ENCODE results near the gene HSPB8. TPM values are rescaled to one million over a fixed set of nuclear protein-coding genes. Genes with fewer than 3 reads are reported as not detected.
"Not testable (repeated sequence)": the region's sequence is repeated elsewhere in the genome, so short reads cannot be mapped to it uniquely, and the experiment has no call there.

Gene HSPB8
- total RNA-seq, 2 experiments from 2014 or later, result not detected

DNA sequence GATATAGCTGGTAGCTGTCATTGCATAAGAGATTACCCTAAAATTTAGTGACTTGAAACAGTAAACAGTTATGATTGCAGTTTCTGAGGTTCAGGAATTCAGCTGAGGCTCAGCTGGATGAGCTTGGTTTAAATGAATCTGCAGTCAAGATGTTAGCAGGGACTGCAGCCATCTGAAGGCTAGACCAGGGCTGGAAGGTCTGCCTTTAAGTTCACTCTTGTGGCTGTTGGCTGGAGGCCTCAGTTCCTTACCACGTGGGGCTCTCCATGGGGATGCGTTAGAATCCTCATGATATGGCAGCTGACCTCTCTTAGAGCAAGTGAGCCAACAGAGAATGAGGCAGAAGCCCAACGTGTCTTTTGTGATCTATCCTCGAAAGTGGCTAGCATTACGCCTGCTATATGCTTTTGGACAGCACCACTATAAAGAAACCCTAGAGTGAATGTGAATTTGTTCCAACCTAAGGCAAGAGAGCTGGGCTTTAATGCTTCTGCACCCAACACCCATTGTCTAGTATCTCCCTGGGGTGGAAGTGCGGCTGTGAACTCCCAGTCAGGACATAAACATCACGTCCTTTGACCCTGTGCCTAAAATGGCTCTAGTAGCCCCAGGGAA is 26.0 kb downstream of the HSPB8 start:
- H3K4me1 Mint-ChIP-seq, result no peaks in the 10 kb centered on the region
- H3K27ac Mint-ChIP-seq, result no peak overlapping the region
- CTCF ChIA-PET, result no interaction called here

DNA sequence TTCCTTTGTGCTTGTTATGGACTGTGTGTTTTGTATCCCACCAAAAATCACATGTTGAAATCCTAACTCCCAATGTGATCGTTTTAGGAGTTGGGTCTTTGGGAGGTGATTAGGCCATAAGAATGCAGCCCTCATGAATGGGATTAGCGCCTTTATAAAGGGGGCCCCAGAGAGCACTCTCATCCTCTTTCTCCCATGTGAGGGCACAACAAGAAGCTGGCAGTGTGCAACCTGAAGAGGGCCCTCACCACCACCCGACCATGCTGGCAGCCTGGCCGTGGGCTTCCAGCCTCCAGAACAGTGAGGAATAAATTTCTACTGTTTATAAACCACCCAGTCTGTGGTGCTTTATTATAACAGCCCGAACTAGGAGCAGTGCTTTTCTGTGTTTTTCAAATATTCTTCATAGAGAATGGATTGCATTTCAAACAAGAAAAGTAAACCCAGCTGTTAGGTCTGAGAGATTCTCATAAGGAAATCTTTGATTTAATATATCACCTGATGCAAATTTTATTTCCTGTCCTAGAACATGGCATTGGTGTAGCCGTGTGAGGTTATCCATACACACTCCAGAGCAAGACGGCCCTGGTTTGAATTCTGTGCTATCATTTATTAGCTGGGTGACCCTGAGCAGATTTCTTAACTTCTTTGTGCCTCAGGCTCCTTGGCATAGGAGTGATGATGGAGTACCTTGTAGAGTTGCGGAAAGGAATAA is 27.8 kb downstream of the HSPB8 start:
- CTCF ChIA-PET, result no interaction called here
- H3K27me3 Mint-ChIP-seq, result no peaks in the 10 kb centered on the region

More for the DNA sequence above, 26.0 kb downstream of the HSPB8 start:
- Mint-ChIP-seq H3K27me3 (no peaks in the 10 kb centered on the region), H3K9me3 (no peaks in the 10 kb centered on the region), H3K36me3 (ENCODE audit: low read depth) (no peaks in the 10 kb centered on the region), H3K4me3 (no peak overlapping the region)
- POLR2A ChIA-PET, result no interaction called here
- no peak for DNase-seq

GRCh38 chr12:119207063-119207560 is 28.4 kb downstream of the HSPB8 start:
- ChIA-PET POLR2A (no interaction called here), CTCF (no interaction called here)
- no peak for DNase-seq
- Mint-ChIP-seq H3K27me3 (no peaks in the 10 kb centered on the region), H3K27ac (no peak overlapping the region), H3K36me3 (ENCODE audit: low read depth) (no peaks in the 10 kb centered on the region), H3K9me3 (no peaks in the 10 kb centered on the region), H3K4me3 (no peak overlapping the region), H3K4me1 (no peaks in the 10 kb centered on the region)

More for the DNA sequence above, 27.8 kb downstream of the HSPB8 start:
- Mint-ChIP-seq H3K9me3 (no peaks in the 10 kb centered on the region), H3K4me3 (no peak overlapping the region), H3K27ac (no peak overlapping the region), H3K4me1 (no peaks in the 10 kb centered on the region), H3K36me3 (ENCODE audit: low read depth) (no peaks in the 10 kb centered on the region)
- POLR2A ChIA-PET, result no interaction called here
- DNase-seq, result no peak

GRCh38 chr12:119208626-119209061 is 29.9 kb downstream of the HSPB8 start:
- DNase-seq, result no peak
- no peaks in the 10 kb centered on the region for H3K27me3 Mint-ChIP-seq
- POLR2A ChIA-PET, result no interaction called here
- no peak overlapping the region for H3K4me3 Mint-ChIP-seq
- no peaks in the 10 kb centered on the region for H3K4me1 Mint-ChIP-seq
- no peaks in the 10 kb centered on the region for H3K9me3 Mint-ChIP-seq
- CTCF ChIA-PET, result no interaction called here
- no peak overlapping the region for H3K27ac Mint-ChIP-seq
- no peaks in the 10 kb centered on the region for H3K36me3 Mint-ChIP-seq (ENCODE audit: low read depth)

GRCh38 chr12:119211884-119212283 is 33.2 kb downstream of the HSPB8 start:
- ChIA-PET CTCF (no interaction called here), POLR2A (no interaction called here)
- DNase-seq, result no peak
- Mint-ChIP-seq H3K9me3 (no peaks in the 10 kb centered on the region), H3K4me1 (no peaks in the 10 kb centered on the region), H3K36me3 (ENCODE audit: low read depth) (no peaks in the 10 kb centered on the region), H3K27ac (no peak overlapping the region), H3K27me3 (no peaks in the 10 kb centered on the region), H3K4me3 (no peak overlapping the region)

- H3K27me3 Mint-ChIP-seq, result no peaks in the 10 kb centered on the region
- no peaks in the 10 kb centered on the region for H3K4me1 Mint-ChIP-seq
- H3K27ac Mint-ChIP-seq, result no peak overlapping the region
- POLR2A ChIA-PET, result no interaction called here
- no peak for DNase-seq
- H3K36me3 Mint-ChIP-seq (ENCODE audit: low read depth), result no peaks in the 10 kb centered on the region
- no peaks in the 10 kb centered on the region for H3K9me3 Mint-ChIP-seq
- no peak overlapping the region for H3K4me3 Mint-ChIP-seq
- CTCF ChIA-PET, result no interaction called here
Observed at GRCh38 chr12:119216084-119216483, 37.4 kb downstream of the HSPB8 start.

DNA sequence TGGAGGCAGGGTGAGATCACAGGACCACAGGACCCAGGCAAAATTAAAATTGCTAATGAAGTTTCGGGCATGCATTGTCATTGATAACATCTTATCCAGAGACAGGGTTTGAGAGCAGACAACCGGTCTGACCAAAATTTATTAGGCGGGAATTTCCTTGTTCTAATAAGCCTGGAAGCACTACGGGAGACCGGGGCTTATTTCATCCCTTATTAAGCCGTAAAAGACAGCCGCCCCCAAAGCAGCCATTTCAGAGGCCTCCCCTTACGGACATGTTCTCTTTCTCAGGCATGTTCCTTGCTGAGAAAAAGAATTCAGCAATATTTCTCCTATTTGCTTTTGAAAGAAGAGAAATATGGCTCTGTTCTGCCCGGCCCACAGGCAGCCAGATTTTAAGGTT is 40.1 kb downstream of the HSPB8 start:
- H3K9me3 Mint-ChIP-seq; DNase-seq; POLR2A ChIA-PET; H3K4me3 Mint-ChIP-seq; H3K27ac Mint-ChIP-seq; H3K4me1 Mint-ChIP-seq; H3K36me3 Mint-ChIP-seq (ENCODE audit: low read depth); H3K27me3 Mint-ChIP-seq; CTCF ChIA-PET: not testable (repeated sequence)

DNA sequence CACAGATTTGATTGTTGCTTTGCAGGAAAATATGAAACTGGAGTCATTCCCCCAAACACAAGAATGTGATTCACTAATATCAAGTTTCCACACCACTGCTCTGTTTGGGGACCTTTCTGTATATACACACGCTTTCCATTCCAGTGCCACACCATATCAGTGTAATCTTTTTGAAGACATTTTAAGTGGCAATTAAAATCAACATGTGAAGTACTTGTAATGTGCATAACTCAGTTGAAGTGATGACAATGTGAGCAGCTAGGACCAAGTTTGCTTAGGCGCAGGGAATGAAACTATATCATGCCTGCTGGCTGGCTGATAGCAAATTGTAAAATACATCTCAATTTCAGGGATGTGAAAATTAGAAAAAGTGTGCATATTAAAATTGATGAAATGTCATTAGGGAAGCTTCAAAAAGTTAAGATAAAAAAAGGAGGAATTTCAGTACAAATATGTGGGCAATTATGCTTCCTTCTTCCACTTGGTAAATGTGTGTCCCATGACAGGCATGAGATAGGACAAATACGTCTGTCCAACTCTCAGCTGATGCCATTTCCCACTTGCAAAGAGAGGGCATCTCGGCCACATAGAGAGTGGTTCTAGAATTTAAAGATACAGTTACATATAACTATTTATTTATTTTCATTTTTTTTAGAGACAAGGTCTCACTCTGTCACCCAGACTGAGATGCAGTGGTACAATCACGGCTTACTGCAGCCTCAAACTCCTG is 43.7 kb downstream of the HSPB8 start:
- Mint-ChIP-seq H3K27me3 (no peaks in the 10 kb centered on the region), H3K4me1 (no peaks in the 10 kb centered on the region), H3K27ac (no peak overlapping the region), H3K4me3 (no peak overlapping the region), H3K9me3 (peaks cover 2% of the 10 kb centered on the region), H3K36me3 (ENCODE audit: low read depth) (no peaks in the 10 kb centered on the region)
- ChIA-PET POLR2A (no interaction called here), CTCF (no interaction called here)
- no peak for DNase-seq

- no peaks in the 10 kb centered on the region for H3K27me3 Mint-ChIP-seq
Observed at GRCh38 chr12:119225454-119225853, 46.7 kb downstream of the HSPB8 start.

GRCh38 chr12:119227292-119227691 is 48.6 kb downstream of the HSPB8 start:
- ChIA-PET POLR2A (no interaction called here), CTCF (no interaction called here)
- H3K27me3 Mint-ChIP-seq, result no peaks in the 10 kb centered on the region
- no peak for DNase-seq
- no peaks in the 10 kb centered on the region for H3K4me1 Mint-ChIP-seq
- H3K36me3 Mint-ChIP-seq (ENCODE audit: low read depth), result no peaks in the 10 kb centered on the region
- no peak overlapping the region for H3K4me3 Mint-ChIP-seq
- no peak overlapping the region for H3K27ac Mint-ChIP-seq
- H3K9me3 Mint-ChIP-seq, result peaks cover 2% of the 10 kb centered on the region

More at GRCh38 chr12:119225454-119225853, 46.7 kb downstream of the HSPB8 start:
- DNase-seq, result no peak
- Mint-ChIP-seq H3K4me3 (no peak overlapping the region), H3K36me3 (ENCODE audit: low read depth) (no peaks in the 10 kb centered on the region), H3K9me3 (peaks cover 2% of the 10 kb centered on the region), H3K4me1 (no peaks in the 10 kb centered on the region), H3K27ac (no peak overlapping the region)
- ChIA-PET CTCF (no interaction called here), POLR2A (no interaction called here)

- ChIA-PET POLR2A (no interaction called here), CTCF (no interaction called here)
- H3K27ac Mint-ChIP-seq, result no peak overlapping the region
- H3K9me3 Mint-ChIP-seq, result peaks cover 2% of the 10 kb centered on the region
- no peaks in the 10 kb centered on the region for H3K36me3 Mint-ChIP-seq (ENCODE audit: low read depth)
- no peak for DNase-seq
- H3K27me3 Mint-ChIP-seq, result no peaks in the 10 kb centered on the region
- no peaks in the 10 kb centered on the region for H3K4me1 Mint-ChIP-seq
- no peak overlapping the region for H3K4me3 Mint-ChIP-seq
Observed at GRCh38 chr12:119229205-119229604, 50.5 kb downstream of the HSPB8 start.

GRCh38 chr12:119229837-119230236 is 51.1 kb downstream of the HSPB8 start:
- H3K27me3 Mint-ChIP-seq, result no peaks in the 10 kb centered on the region
- H3K4me3 Mint-ChIP-seq, result no peak overlapping the region
- no peak for DNase-seq
- CTCF ChIA-PET, result no interaction called here
- POLR2A ChIA-PET, result no interaction called here
- H3K4me1 Mint-ChIP-seq, result no peaks in the 10 kb centered on the region
- H3K9me3 Mint-ChIP-seq, result peaks cover 2% of the 10 kb centered on the region
- H3K27ac Mint-ChIP-seq, result no peak overlapping the region
- no peaks in the 10 kb centered on the region for H3K36me3 Mint-ChIP-seq (ENCODE audit: low read depth)

DNA sequence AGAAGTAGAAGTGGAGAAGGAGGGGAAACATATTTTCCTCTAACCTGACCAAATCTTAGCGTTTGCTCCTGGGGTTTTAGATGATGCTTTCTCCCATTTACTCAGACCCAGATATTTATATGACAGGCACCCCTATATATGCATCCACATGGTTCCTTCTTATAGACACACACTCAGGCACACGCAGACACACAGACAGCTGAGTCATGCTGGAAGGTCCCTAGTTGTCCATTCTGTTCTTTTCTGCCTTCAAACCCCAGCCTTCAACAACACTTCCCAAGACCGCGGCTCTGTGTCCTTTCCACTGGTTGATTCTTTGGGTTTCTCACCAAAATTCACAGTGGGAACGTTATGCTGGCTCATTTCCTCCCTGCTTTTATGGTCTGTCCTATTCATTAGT is 52.1 kb downstream of the HSPB8 start:
- Mint-ChIP-seq H3K4me1 (no peaks in the 10 kb centered on the region), H3K36me3 (ENCODE audit: low read depth) (no peaks in the 10 kb centered on the region)
- CTCF ChIA-PET, result no interaction called here

GRCh38 chr12:119231774-119232173 is 53.0 kb downstream of the HSPB8 start:
- POLR2A ChIA-PET, result no interaction called here
- no peak for DNase-seq
- Mint-ChIP-seq H3K27ac (no peak overlapping the region), H3K4me1 (no peaks in the 10 kb centered on the region), H3K9me3 (peaks cover 2% of the 10 kb centered on the region), H3K36me3 (ENCODE audit: low read depth) (no peaks in the 10 kb centered on the region), H3K4me3 (no peak overlapping the region), H3K27me3 (no peaks in the 10 kb centered on the region)
- CTCF ChIA-PET, result no interaction called here

More for the DNA sequence above, 52.1 kb downstream of the HSPB8 start:
- Mint-ChIP-seq H3K27me3 (no peaks in the 10 kb centered on the region), H3K27ac (no peak overlapping the region), H3K4me3 (no peak overlapping the region), H3K9me3 (peaks cover 2% of the 10 kb centered on the region)
- no peak for DNase-seq
- POLR2A ChIA-PET, result no interaction called here

All from activated CD4-positive, alpha-beta memory T cell treated with anti-CD3 and anti-CD28 coated beads, Interleukin-2, amount 10 ng/mL, durations not matched to agents 7 days and 5 days (primary cell).